GM13977 (cell line): Measurements from ENCODE around the gene EEF1A2.

Source experiments
- DNase-seq: peaks from one replicate; pipeline ENCODE4 v3.0.0; 2012; ENCODE audit warnings: low spot score
- in situ Hi-C: fragments of 300-500 bp; cut with MboI; formaldehyde crosslinking; loops from one replicate; pipeline ENCODE4 v1.12.0; 2022; ENCODE audit warnings: low sequenced_read_pairs, low pct_unique_long_range_greater_than_20kb, mixed read lengths, inconsistent platforms; ENCODE audit not compliant: unreplicated experiment
- TF ChIP-seq, protein P1 (sequence below): IDR thresholded peaks from 2 replicates; pipeline ENCODE4 v1.5.1; 2012; ENCODE audit warnings: mild to moderate bottlenecking, control low read depth; ENCODE audit not compliant: insufficient read depth; ENCODE audit errors: extremely low read depth, missing control alignments

The EEF1A2 gene

DNA sequence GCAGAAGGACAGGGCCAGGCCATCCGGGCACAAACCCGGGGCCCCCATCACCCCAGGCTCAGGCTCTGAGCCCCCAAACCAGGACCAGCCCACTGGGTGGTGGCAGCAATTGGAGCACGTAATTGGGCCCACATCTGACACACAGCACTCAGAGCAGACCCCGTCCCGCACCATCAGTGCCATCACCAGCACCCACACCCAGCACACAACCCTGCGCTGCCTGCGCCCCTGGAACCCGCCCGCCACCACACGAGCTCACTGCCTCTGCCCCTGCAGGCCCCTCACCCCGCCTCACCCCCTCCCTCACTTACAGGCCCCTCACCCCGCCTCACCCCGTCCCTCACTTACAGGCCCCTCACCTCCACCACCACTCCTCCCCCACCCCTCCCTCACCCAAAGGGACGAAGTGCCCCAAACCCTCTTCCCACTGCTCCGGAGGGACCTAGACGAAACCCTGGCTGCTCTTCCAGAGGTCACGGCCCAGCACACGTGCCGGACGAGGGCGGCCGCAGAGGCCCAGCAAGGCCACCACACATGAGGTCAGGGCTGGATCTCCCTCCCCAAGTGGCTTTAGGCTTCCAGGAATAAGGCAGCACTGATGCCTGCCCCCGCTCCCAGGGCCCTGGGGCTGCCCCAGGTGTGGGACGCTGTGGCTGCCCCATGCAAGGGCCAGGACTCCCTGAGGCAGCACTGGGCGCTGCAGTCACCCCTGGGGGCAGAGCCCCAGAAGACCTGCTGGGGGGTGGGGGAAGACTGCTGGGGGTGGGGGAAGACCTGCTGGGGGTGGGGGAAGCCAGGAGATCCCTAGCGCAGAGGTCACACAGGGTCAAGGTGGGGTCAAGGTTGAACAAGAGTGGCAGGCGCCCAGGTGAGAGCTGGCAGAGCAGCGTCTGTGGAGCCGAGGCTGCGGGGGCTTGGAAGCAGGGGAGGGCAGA lies 48.8 kb downstream of the EEF1A2 start:
- in situ Hi-C loops, result no loop called here
- TF ChIP-seq, protein P1, sequence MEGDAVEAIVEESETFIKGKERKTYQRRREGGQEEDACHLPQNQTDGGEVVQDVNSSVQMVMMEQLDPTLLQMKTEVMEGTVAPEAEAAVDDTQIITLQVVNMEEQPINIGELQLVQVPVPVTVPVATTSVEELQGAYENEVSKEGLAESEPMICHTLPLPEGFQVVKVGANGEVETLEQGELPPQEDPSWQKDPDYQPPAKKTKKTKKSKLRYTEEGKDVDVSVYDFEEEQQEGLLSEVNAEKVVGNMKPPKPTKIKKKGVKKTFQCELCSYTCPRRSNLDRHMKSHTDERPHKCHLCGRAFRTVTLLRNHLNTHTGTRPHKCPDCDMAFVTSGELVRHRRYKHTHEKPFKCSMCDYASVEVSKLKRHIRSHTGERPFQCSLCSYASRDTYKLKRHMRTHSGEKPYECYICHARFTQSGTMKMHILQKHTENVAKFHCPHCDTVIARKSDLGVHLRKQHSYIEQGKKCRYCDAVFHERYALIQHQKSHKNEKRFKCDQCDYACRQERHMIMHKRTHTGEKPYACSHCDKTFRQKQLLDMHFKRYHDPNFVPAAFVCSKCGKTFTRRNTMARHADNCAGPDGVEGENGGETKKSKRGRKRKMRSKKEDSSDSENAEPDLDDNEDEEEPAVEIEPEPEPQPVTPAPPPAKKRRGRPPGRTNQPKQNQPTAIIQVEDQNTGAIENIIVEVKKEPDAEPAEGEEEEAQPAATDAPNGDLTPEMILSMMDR, result no peak
- no peak for DNase-seq

DNA sequence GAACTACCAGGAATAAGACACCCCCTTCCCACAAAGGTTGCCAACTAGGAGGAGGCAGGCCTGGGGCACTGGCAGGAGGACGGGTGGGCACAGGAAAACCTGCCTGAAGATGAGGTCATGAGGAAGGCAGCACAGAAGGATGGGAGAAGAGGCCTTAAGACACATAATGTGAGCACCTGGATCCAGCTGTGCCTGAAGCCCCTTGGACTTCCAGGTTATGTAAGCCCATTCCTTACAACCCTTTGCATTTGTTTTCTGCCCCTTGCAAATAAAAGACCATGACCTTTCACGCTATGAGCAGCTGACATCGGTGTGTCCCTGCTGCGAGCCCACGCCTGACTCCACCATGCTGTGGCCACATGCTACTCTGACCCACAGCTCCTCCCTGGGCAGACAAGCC lies 49.9 kb downstream of the EEF1A2 start:
- TF ChIP-seq, protein P1, result no peak
- no peak for DNase-seq
- in situ Hi-C loops, result no loop called here

DNA sequence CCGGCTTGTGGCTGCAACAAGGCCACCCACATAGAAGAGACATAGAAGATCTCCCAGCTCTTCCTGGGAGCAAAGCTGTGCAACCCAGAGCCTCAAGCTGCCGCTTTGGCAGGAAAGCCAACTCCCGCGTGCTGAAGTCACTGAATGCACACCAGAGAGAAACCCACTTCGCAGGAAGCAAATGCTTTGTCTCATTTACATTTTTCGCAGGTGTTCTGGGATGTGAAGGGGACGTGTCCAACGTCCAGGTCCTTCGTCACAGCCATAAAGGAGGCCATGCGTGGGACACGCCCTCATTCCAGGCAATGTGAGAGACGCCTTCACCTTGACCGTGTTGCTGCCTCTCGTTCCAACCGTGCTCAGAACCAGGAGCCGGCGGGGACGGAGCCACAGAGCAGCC lies 50.9 kb downstream of the EEF1A2 start:
- TF ChIP-seq, protein P1, result no peak
- DNase-seq, result no peak
- in situ Hi-C loops, result no loop called here

DNA sequence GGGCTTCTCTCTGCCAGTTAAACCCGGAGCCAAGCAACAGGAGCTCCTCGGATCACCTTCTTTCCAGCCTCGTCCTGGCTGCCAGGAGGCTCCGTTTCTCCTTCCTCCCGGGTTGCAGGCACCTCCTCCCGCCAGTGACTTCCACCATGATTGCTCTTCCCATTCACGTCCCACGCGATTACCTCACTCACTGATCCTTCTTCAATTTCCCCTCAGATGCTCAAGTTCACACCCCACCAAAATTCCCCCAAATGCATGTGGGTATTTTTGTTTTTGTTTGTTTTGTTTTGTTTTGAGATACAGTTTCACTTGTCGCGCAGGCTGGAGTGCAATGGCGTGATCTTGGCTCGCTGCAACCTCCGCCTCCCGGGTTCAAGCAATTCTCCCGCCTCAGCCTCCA lies 51.6 kb downstream of the EEF1A2 start:
- in situ Hi-C loops, result no loop called here
- DNase-seq, result no peak
- TF ChIP-seq, protein P1, result no peak

DNA sequence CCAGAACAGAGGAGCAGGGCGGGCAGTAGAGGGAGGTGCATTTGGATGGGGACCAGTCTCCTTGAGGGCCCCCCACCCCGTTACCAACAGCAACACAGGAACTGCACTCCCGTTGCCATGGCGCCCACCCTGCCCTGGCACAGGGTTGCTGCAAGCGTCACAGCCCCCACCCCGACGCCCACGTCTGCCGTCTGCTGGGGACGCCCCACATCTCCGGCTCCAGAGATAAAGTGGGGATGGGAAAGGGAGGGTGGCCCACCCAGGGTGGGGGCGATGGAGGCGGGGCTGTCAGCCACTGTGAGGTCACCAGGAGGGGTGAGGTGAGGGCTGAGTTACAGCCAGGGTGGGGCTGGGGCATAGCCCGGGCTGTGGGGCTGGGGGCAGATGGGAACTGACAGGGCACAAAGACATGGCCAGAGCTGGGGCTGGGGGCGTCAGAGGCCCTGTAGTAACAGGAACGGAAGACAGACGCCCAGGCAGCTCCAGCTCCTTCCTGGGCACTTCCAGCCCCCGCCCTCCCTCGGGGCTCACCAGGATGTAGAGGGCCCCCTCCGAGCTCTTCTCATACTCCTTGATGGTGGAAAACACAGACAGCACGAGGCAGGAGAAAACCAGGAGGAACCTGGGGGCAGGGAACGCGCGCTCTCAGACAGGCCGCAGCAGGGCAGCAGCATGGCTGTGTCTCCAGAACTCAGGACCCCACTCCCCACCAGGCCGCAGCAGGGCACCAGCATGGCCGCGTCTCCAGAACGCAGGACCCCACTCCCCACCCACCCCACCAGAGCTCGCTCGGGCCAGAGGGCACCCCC lies 52.5 kb downstream of the EEF1A2 start:
- in situ Hi-C loops, result no loop called here

DNA sequence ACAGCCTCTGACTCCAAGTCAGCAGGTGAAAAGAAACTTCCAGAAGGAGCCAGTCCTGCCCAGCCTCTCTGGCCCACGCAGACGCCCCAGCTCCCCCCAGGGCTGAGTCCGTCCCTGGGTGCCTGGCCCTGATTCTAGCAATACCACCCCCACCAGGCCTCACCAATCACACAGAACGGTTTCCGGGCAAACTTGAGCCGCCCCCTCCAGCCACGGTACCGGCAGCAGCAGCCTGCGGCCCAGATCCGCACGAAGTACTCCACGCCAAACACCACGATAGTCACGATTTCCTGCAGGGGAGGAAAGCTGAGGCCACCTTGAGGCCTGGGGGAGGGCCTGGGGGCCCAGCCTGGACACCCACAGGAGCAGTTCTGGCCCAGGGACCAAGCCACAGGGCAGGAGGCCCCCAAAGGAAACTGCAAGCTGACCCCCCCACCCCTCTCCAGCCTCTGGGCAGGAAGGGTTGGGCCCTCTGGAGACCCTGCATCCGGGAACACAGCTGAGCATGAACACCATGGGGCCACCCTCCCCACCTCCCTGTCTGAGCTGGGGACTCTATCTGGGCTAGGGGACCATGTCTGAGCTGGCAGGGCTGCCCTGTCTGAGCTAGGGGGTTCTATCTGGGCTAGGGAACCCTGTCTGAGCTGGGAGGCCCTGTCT lies 53.7 kb downstream of the EEF1A2 start:
- TF ChIP-seq, protein P1, result no peak
- in situ Hi-C loops, result no loop called here
- no peak for DNase-seq

More for the DNA sequence above, 52.5 kb downstream of the EEF1A2 start:
- no peak for DNase-seq
- TF ChIP-seq, protein P1, result no peak
